Right cardiac atrium (tissue), 5 donors: Measurements from ENCODE around the gene ADAMTS15. TPM values are rescaled to one million over a fixed set of nuclear protein-coding genes. Genes with fewer than 3 reads are reported as not detected.

Experiments
- ATAC-seq, 2 donors: fragments of 200-7000 bp; cut with Tn5 transposase; one replicate each; pipeline versions ENCODE4 v1.8.0 to v1.9.1; 2020; ENCODE audit warnings: moderate library complexity in 2 of 2, mild to moderate bottlenecking in 1 of 2
- DNase-seq, 3 donors: peaks; one replicate each; pipeline ENCODE4 v3.0.0-alpha.2; 2020
- H3K27ac ChIP-seq: one replicate; pipeline ENCODE4 v1.5.1; 2013; ENCODE audit warnings: mild to moderate bottlenecking, low read length, control low read depth, moderate library complexity
- H3K27me3 ChIP-seq: one replicate; pipeline ENCODE4 v1.6.1; 2013; ENCODE audit not compliant: control insufficient read depth, insufficient read depth
- H3K4me1 ChIP-seq: one replicate; pipeline ENCODE4 v1.6.1; 2013; ENCODE audit warnings: low read length; ENCODE audit not compliant: control insufficient read depth, insufficient read depth
- H3K4me3 ChIP-seq: one replicate; pipeline ENCODE4 v1.5.1; 2013; ENCODE audit warnings: low read length, control low read depth
- H3K9me3 ChIP-seq: one replicate; pipeline ENCODE4 v1.6.1; 2013; ENCODE audit warnings: low read length; ENCODE audit not compliant: control insufficient read depth
- WGBS: extraction: QIAGEN DNeasy Blood & Tissue Kit; methylation state at CpG from one replicate; pipeline ENCODE4 v1.1.7; 2013; 5-methylcytosine and 5-hydroxymethylcytosine counted together
- intact Hi-C, 4 donors: fragments of 100-400 bp; cut with DNase I; formaldehyde crosslinking; loops; one replicate each; pipeline versions ENCODE4 v1.11.0 to v1.14.0; 2022 to 2023
- polyA plus RNA-seq: library from polyadenylated mRNA; stranded (reverse); fragments of 200-250 nt; gene quantifications from one replicate; pipeline ENCODE4 v1.2.3, GENCODE V29; 2013
- total RNA-seq, 4 donors: library from RNA; stranded (reverse); fragmentation: NEBNext Ultra II Directional; extraction: Animal tissue kit (Norgen Biotek cat#: 25700); gene quantifications; one replicate each; pipeline ENCODE4 v1.2.1, GENCODE V29; 2021
- donor health status: healthy with polysubstance abuse.
- donor health status: DM: no; HTN: yes; CAD: no.
- donor health status: DM: no; HTN: no; CAD: no.
- donor health status: DM: no; HTN: yes; CAD: no; lungs with severe emphysema.
- donor health status: DM: yes; HTN: yes; CAD: no.

ADAMTS15 gene
- total and polyA plus RNA-seq, 5 donors, result 13.4 to 30.2 (median 30.0) TPM

- WGBS, result 92% methylated on average over 31 of the region's 31 CpGs
- Histone ChIP-seq H3K27me3 (no peaks in the 10 kb centered on the region), H3K9me3 (no peaks in the 10 kb centered on the region), H3K4me3 (no peak overlapping the region), H3K27ac (no peak overlapping the region), H3K4me1 (no peaks in the 10 kb centered on the region)
- ATAC-seq, result peak in 1 of 2 donors; percentile 5
- intact Hi-C loops, result no loop called here
- DNase-seq, result peak in 1 of 3 donors; percentile 51
Measured at GRCh38 chr11:130462101-130462885, 13.8 kb downstream of the ADAMTS15 start.

DNA sequence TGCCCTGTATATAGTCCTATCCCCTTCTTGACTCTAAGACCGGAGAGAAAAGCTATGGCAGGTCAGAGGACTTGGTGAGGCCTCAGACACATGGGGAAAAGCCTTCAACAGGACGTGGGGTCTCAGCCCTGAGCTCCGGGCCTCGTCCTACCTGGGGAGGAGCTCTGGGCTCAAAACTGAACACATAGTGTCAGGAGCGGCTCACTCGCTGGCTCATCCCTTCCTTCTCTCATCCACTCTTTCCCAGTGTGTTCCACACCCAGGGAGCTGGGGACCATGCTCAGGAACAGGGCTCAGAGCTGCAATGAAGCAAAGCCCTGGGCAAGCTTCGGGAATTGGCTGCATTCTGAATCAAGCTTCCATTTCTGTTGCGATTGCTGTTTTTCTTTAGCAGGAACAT lies 14.5 kb downstream of the ADAMTS15 start:
- Histone ChIP-seq H3K27me3 (no peaks in the 10 kb centered on the region), H3K4me1 (no peaks in the 10 kb centered on the region), H3K9me3 (no peaks in the 10 kb centered on the region), H3K4me3 (no peak overlapping the region), H3K27ac (no peak overlapping the region)
- intact Hi-C loops, result no loop called here
- 87% methylated on average over 8 of the region's 8 CpGs for WGBS
- no peak for ATAC-seq
- DNase-seq, result peak in 1 of 3 donors; percentile 9

DNA sequence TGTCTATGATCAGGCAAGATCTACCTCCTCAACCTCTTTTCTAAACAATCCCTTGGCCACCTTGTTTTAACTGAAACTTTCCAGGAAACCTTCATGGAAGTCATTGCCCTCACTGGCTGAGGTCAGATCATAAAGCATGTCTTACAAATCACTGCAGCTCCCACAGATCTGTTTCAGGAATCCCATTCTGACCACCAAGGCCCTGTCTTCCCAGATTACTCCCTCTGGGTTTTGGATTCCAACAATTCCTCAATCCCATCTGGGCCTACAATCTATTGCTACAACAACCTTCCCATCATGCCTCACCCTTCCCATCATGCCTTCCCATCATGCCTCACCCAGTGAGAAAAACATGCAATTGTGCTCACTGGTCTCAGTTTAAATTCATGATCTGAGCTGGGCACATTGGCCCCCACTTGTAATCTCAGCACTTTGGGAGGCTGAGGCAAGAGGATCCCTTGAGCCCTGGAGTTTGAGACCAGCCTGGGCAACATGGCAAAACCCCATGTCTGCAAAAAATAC lies 15.9 kb downstream of the ADAMTS15 start:
- H3K4me3 ChIP-seq, result no peak overlapping the region
- no peaks in the 10 kb centered on the region for H3K9me3 ChIP-seq
- ATAC-seq, result no peak
- H3K27me3 ChIP-seq, result no peaks in the 10 kb centered on the region
- DNase-seq, result no peak
- no peak overlapping the region for H3K27ac ChIP-seq
- no peaks in the 10 kb centered on the region for H3K4me1 ChIP-seq
- intact Hi-C loops, result no loop called here

GRCh38 chr11:130465263-130465662 lies 16.8 kb downstream of the ADAMTS15 start:
- WGBS, result 96% methylated on average over 5 of the region's 5 CpGs
- intact Hi-C loops, result no loop called here
- ATAC-seq, result no peak
- no peak for DNase-seq
- no peak overlapping the region for H3K27ac ChIP-seq
- H3K4me3 ChIP-seq, result no peak overlapping the region
- H3K9me3 ChIP-seq, result no peaks in the 10 kb centered on the region
- no peaks in the 10 kb centered on the region for H3K4me1 ChIP-seq
- H3K27me3 ChIP-seq, result no peaks in the 10 kb centered on the region

DNA sequence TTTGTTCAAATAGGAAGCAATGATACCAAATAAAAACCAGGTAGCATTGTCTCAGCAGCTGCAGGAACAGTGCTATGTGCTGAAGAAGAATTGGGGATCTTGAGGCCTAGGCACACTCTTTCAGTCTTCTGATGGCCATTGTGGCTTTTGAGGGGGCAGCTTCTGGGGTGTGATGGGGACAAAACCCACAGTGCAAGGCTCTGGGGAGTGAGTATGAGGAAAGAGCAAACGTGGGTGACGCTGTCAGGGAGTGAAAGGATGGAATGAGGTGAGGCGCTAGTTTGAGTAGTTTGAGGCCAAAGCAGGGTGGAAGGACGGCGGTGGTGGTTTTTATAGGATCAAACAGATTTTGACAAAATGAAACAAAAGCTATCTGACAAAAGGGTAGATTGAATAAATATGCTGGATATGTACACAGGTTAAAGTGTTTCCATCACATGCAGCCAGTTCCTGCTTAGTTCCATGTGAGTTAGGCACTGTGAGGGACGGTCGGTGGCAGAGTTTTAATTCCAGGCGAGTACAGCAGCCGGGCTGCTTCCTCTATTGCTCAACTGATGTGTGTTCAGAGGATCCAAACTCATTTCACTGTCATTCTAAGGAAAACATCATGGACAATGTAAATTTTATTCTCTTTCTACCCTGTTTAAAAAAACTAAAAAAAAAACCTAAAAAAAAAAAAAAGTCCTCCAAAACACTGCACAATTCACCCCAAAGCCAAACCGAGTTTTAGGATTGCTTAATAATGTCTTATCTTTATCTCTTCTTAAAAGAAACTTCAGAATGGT lies 18.9 kb downstream of the ADAMTS15 start:
- 79% methylated on average over 10 of the region's 10 CpGs for WGBS
- ATAC-seq, result no peak
- no peak overlapping the region for H3K4me3 ChIP-seq
- no peaks in the 10 kb centered on the region for H3K4me1 ChIP-seq
- no peak for DNase-seq
- H3K27me3 ChIP-seq, result no peaks in the 10 kb centered on the region
- H3K27ac ChIP-seq, result no peak overlapping the region
- H3K9me3 ChIP-seq, result no peaks in the 10 kb centered on the region
- intact Hi-C loops, result no loop called here

GRCh38 chr11:130469181-130469580 lies 20.7 kb downstream of the ADAMTS15 start:
- no peaks in the 10 kb centered on the region for H3K9me3 ChIP-seq
- H3K27ac ChIP-seq, result no peak overlapping the region
- DNase-seq, result peak in 1 of 3 donors; percentile 39
- 95% methylated on average over 6 of the region's 6 CpGs for WGBS
- no peak for ATAC-seq
- no peaks in the 10 kb centered on the region for H3K27me3 ChIP-seq
- intact Hi-C loops, result no loop called here
- no peak overlapping the region for H3K4me3 ChIP-seq
- H3K4me1 ChIP-seq, result no peaks in the 10 kb centered on the region

- no peaks in the 10 kb centered on the region for H3K27me3 ChIP-seq
- no peak overlapping the region for H3K4me3 ChIP-seq
- no peaks in the 10 kb centered on the region for H3K9me3 ChIP-seq
- H3K4me1 ChIP-seq, result peaks cover 2% of the 10 kb centered on the region
- DNase-seq (peak in 1 of 3 donors; percentile 32), ATAC-seq (no peak)
- intact Hi-C loops, result no loop called here
- H3K27ac ChIP-seq, result no peak overlapping the region
- 91% methylated on average over 20 of the region's 20 CpGs for WGBS
Measured at GRCh38 chr11:130470832-130471706, 22.6 kb downstream of the ADAMTS15 start.

DNA sequence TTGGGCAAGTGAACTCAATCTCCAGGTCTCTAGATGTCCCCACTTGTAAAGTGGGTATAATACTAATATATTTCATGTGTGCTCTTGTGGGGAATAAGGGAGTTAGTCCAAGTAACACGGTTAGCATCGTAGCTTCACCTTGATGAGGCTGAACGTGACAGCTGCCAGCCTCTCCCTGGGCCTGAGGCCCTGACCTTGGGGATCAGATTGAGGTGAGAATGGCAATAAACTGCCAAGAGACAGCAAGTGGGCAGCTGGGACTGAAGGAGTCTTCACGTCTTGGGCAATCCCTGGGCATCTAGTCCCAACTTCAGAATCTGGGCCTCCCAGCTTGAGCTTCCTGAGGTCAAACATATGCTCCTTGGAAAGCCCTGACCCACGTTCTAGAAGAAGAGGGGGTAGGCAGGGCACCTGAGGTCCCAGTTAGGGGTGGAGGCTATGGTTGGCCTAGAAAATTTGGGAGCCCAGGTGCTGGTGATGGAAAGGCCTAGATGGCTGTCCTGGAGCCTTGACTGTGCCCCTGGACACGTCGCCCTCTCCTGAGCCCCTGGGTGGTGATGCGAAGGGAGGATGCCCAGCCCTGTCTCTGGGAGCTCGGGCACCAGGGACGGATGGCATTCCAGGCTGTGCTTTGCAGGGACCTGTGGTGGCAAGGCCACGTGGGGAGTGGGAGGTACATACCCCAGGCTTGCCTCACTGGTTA lies 23.4 kb downstream of the ADAMTS15 start:
- intact Hi-C loops, result no loop called here
- WGBS, result 88% methylated on average over 11 of the region's 11 CpGs
- H3K9me3 ChIP-seq, result no peaks in the 10 kb centered on the region
- H3K27me3 ChIP-seq, result no peaks in the 10 kb centered on the region
- peaks cover 3% of the 10 kb centered on the region for H3K4me1 ChIP-seq
- DNase-seq (peak in 1 of 3 donors; percentile 23), ATAC-seq (no peak)
- H3K4me3 ChIP-seq, result no peak overlapping the region
- H3K27ac ChIP-seq, result no peak overlapping the region

- no peaks in the 10 kb centered on the region for H3K27me3 ChIP-seq
- H3K27ac ChIP-seq, result no peak overlapping the region
- peaks cover 7% of the 10 kb centered on the region for H3K4me1 ChIP-seq
- intact Hi-C loops, result no loop called here
- WGBS, result 90% methylated on average over 7 of the region's 7 CpGs
- H3K4me3 ChIP-seq, result no peak overlapping the region
- H3K9me3 ChIP-seq, result no peaks in the 10 kb centered on the region
- ATAC-seq (no peak), DNase-seq (peak in 1 of 3 donors; percentile 7)
Measured at GRCh38 chr11:130472434-130472961, 24.1 kb downstream of the ADAMTS15 start.
